HG03196 (cell line): ENCODE results near the gene GALR2.

Experiments used
- ATAC-seq: cut with Tn5 transposase; IDR thresholded peaks from one replicate; pipeline ENCODE4 v1.9.1; 2021; ENCODE audit not compliant: unreplicated experiment

The GALR2 gene

GRCh38 chr17:76079535-76079955 lies 5.0 kb downstream of the GALR2 start:
- ATAC-seq = no peak

- ATAC-seq = no peak
Measured at GRCh38 chr17:76079956-76080767, 5.6 kb downstream of the GALR2 start.

- no peak for ATAC-seq
Measured at GRCh38 chr17:76080768-76081287, 6.2 kb downstream of the GALR2 start.

DNA sequence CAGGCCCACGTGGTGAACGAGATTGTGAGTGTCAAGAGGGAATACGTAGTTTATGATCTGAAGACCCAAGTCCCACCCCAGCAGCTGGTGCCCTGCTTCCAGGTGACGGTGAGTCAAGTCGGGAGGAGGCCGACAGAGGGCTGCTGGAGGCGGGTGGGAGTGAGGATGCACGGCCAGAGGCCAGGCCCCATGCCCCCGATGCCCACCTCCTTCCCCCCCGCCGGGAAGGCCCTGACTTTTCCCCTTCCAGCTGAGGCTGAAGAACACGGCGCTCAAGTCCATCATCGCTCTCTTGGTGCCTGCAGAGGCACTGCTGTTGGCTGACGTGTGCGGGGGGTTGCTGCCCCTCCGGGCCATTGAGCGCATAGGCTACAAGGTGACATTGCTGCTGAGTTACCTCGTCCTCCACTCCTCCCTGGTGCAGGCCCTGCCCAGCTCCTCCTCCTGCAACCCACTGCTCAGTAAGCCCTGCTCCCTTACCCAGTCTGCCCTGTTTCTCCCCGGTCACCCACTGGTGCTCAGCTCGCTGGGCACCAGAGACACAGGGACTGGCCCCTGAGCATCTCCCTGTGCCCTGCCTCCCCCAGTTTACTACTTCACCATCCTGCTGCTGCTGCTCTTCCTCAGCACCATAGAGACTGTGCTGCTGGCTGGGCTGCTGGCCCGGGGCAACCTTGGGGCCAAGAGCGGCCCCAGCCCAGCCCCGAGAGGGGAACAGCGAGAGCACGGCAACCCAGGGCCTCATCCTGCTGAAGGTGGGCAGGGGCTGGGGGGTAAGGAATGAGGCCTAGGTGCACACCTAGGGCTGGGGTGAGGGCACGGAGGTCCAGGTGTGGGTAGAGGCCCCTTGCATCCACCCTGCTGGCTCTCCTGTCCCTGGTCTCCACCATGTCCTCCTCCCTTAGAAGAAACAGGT lies 7.0 kb downstream of the GALR2 start:
- no peak for ATAC-seq

- no peak for ATAC-seq
Measured at GRCh38 chr17:76082326-76083251, 8.0 kb downstream of the GALR2 start.

DNA sequence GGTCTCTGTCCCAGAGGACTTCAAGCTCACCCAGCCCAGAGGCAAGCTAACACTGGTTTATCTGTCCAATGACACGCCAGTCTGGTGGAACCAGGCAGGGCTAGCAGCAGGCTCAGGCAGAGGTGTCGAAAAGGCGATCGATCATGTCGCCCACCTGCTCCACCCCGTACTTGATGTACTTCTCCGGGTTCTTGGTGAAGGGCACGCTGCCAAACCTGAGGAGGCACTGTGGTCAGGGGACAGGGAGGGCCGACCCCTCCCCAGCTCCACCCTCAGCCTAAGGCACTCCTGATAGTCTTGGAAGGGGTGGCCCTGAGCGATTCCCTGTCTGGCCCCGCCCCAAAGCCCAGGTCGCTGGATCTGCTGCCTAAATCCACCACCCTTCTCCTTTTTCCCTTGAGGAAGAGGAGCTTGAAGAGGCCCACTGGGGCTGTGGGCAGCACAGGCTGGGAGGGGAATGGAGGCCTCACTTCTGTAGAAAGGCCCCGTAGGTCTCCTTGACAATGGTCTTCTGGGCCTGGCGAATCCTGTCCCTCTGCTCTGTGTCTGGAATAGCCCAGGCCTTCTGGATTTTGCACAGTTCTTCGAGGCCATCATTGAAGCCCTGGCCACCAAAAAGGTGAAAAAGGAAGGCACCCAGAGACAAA lies 9.1 kb downstream of the GALR2 start:
- no peak for ATAC-seq

DNA sequence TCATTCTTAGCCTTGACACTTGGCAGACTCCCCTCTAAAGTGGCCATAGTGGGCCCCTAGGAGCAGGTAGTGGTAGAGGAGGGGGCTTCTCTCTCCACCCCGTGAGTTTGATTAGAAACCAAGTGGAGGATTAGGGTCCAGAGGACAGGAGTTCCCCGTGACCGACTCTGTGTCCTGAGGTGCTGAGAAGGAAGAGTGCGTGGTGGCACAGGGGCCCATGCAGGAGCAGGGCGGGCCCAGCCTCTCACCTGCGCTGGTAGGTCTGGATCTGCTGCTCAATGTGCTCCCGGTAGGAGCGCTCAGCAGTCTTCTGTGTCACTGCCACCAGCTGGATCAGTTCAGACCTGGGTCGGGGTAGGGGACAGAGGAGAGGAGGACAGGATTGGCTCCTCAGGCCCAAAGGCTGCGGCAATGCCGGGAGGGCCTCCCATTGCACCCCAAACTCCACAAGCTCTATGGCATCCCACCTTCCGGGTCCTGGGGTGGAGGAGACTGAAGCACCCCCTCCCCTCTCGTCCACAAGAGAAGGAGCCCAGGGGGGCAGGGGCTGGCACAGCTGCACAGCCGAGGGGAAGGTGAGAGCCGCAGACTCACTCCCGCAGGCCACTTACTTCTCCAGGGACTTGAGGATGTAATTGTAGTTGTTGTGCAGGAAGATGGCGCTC lies 10.6 kb downstream of the GALR2 start:
- ATAC-seq = no peak

GRCh38 chr17:76085731-76086366 lies 11.3 kb downstream of the GALR2 start:
- no peak for ATAC-seq

- ATAC-seq = no peak
Measured at GRCh38 chr17:76086384-76086783, 11.8 kb downstream of the GALR2 start.

GRCh38 chr17:76087531-76087930 lies 12.9 kb downstream of the GALR2 start:
- no peak for ATAC-seq

- no peak for ATAC-seq
Measured at GRCh38 chr17:76088041-76088867, 13.7 kb downstream of the GALR2 start.

DNA sequence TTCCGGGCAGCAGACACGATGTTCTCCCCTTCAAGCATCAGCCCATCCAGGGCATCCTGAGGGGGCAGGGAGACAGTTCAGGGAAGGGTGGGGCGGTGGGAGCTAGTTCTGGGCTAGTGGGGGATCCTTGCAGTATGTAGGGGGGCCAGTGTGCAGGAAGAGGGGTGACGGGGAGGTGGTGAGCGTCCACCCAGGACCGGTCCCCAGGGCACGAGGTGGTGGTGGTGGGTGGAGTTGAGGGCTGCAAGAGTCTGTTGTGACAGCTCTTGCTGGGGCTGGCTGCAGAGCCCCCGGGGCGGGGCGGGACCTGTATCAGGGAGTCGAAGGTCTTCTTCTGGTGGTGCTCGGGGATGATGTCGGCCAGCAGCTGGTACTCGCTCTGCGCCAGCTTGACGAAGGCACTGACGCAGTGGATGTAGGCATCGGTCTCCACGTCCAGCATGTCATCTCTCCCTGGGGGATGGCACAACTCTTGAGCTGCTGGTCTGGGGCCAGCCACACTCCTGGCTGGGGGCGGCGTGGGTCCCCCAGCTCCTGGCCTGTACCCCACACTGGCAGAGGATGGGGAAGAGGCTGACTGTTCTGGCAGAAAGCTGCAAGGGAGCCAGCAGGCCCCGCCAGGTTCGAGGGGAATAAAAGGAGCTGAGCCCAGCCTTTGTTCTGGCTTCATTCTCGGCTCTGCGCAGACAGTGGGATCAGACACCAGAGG lies 14.4 kb downstream of the GALR2 start:
- no peak for ATAC-seq

GRCh38 chr17:76089680-76090516 lies 15.3 kb downstream of the GALR2 start:
- no peak for ATAC-seq

GRCh38 chr17:76090517-76091129 lies 16.0 kb downstream of the GALR2 start:
- ATAC-seq = no peak

- ATAC-seq = no peak
Measured at GRCh38 chr17:76091526-76092286, 17.1 kb downstream of the GALR2 start.
